Transverse colon (tissue), 4 donors: Measurements from ENCODE around the gene UBALD1. TPM values are rescaled to one million over a fixed set of nuclear protein-coding genes. Genes with fewer than 3 reads are reported as not detected.

Experiments used
- DNase-seq: peaks from one replicate; pipeline ENCODE4 v3.0.0-alpha.2; 2019
- H3K27ac ChIP-seq, 4 donors: fragments of 200-600 bp; sonication (generic); 2 replicates each; pipeline ENCODE4 v1.5.1; 2016 to 2018; ENCODE audit warnings: inconsistent platforms in 4 of 4
- H3K27me3 ChIP-seq: fragments of 200-600 bp; sonication (generic); 2 replicates; pipeline ENCODE4 v1.5.1; 2017; ENCODE audit warnings: inconsistent platforms
- H3K36me3 ChIP-seq, 4 donors: fragments of 200-600 bp; sonication (generic); 2 replicates each; pipeline ENCODE4 v1.5.1; 2017 to 2019; ENCODE audit warnings: inconsistent platforms in 4 of 4
- H3K4me1 ChIP-seq, 4 donors: fragments of 200-600 bp; sonication (generic); 2 replicates each; pipeline ENCODE4 v1.5.1; 2017 to 2020; ENCODE audit warnings: inconsistent platforms in 4 of 4
- H3K4me3 ChIP-seq, 4 donors: fragments of 200-600 bp; sonication (generic); 1 replicate in 1 of 4; 2 replicates in 3 of 4; pipeline versions ENCODE4 v1.5.1 to v1.6.1; 2017 to 2019; ENCODE audit warnings: inconsistent platforms in 4 of 4
- H3K9me3 ChIP-seq, 2 donors: fragments of 200-600 bp; sonication (generic); 2 replicates each; pipeline ENCODE4 v1.5.1; 2017 to 2019; ENCODE audit warnings: inconsistent platforms in 2 of 2
- CTCF ChIP-seq, 5 experiments: fragments of 200-600 bp in 3 of 5; fragments of 450-650 bp in 2 of 5; sonication (generic) in 3 of 5; IDR thresholded peaks; 1 replicate in 2 of 5; 2 replicates in 3 of 5; pipeline ENCODE4 v1.5.1; 2016 to 2017; ENCODE audit warnings: antibody characterized with exemption in 5 of 5, inconsistent platforms in 3 of 5, mild to moderate bottlenecking in 2 of 5, moderate library complexity in 1 of 5
- EP300 ChIP-seq: sonication (generic); formaldehyde crosslinking; IDR thresholded peaks from one replicate; pipeline ENCODE4 v1.6.1; 2017; ENCODE audit warnings: antibody characterized with exemption, low read depth
- POLR2A ChIP-seq: fragments of 450-650 bp; IDR thresholded peaks from one replicate; pipeline ENCODE4 v1.6.1; 2016; ENCODE audit warnings: antibody characterized with exemption, mild to moderate bottlenecking, moderate library complexity
- POLR2AphosphoS5 ChIP-seq, 3 donors: sonication (generic); formaldehyde crosslinking; IDR thresholded peaks; one replicate each; pipeline ENCODE4 v1.6.1; 2016; ENCODE audit warnings: antibody characterized with exemption in 3 of 3
- WGBS, 2 donors: methylation state at CpG; one replicate each; pipeline ENCODE4 v1.1.5; 2018; ENCODE audit warnings: low coverage in 1 of 2; 5-methylcytosine and 5-hydroxymethylcytosine counted together
- in situ Hi-C, 4 donors: fragments of 200-750 bp; cut with MboI; loops; one replicate each; pipeline versions ENCODE4 v1.15.0 to v1.15.1; 2017; ENCODE audit warnings: low sequenced_read_pairs in 3 of 4, low pct_ligation_motif_present in 1 of 4, low pct_unique_long_range_greater_than_20kb in 1 of 4
- intact Hi-C: fragments of 100-400 bp; cut with DNase I; formaldehyde crosslinking; loops from one replicate; pipeline ENCODE4 v1.15.1; 2023; ENCODE audit warnings: low total_unique reads
- total RNA-seq, 4 donors: library from RNA; depleted of rRNA; stranded (reverse); fragments of >200 nt; gene quantifications; one replicate each; pipeline ENCODE4 v1.1.0, GENCODE V29; 2016

UBALD1 gene
- total RNA-seq, 4 donors from 2014 or later, result 8.6 to 18.0 (median 10.5) TPM

DNA sequence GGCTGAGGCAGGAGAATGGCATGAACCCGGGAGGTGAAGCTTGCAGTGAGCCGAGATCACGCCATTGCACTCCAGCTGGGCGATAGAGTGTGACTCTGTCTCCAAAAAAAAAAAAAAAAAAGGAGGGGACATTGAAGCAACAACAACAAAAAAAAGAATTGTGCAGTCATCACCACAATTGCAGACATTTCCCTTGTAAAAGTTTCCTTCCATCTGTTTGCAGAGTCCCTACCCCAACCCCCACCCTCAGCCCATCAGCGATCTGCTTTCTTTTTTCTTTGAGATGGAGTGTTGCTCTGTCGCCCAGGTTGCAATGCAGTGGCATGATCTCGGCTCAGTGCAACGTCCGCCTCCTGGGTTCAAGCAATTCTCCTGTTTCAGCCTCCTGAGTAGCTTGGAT lies 13.6 kb upstream of the UBALD1 start:
- no peaks in the 10 kb centered on the region for H3K27me3 ChIP-seq
- TF ChIP-seq POLR2A (no peak), CTCF (IDR thresholded peaks at IDR 0.05) (no peak), POLR2AphosphoS5 (IDR thresholded peaks at IDR 0.05) (no peak), EP300 (no peak)
- in situ Hi-C loops (no loop called here), intact Hi-C loops (no loop called here)
- no peak overlapping the region for H3K4me3 ChIP-seq
- H3K27ac ChIP-seq, result no peak overlapping the region
- no peaks in the 10 kb centered on the region for H3K9me3 ChIP-seq
- H3K4me1 ChIP-seq, result peaks cover 11 to 23% (median 14%) of the 10 kb centered on the region in 4 donors
- DNase-seq, result no peak
- WGBS, 2 donors, result 93% methylated on average over 3 to 9 of the region's 9 CpGs
- no peaks in the 10 kb centered on the region for H3K36me3 ChIP-seq

GRCh38 chr16:4626396-4626795 lies 11.7 kb upstream of the UBALD1 start:
- H3K27ac ChIP-seq, result peak overlapping the region in 2 of 4 donors; percentile 95 to 97
- 40 to 54% methylated on average over 2 to 6 of the region's 6 CpGs for WGBS, 2 donors
- H3K4me3 ChIP-seq, result peak overlapping the region in 2 of 4 donors; percentile 92 to 94
- intact Hi-C loops (no loop called here), in situ Hi-C loops (no loop called here)
- DNase-seq, result no peak
- TF ChIP-seq POLR2A (no peak), POLR2AphosphoS5 (IDR thresholded peaks at IDR 0.05) (no peak), CTCF (IDR thresholded peaks at IDR 0.05) (no peak), EP300 (no peak)
- no peaks in the 10 kb centered on the region for H3K27me3 ChIP-seq
- H3K4me1 ChIP-seq, result peaks cover 11 to 23% (median 14%) of the 10 kb centered on the region in 4 donors
- no peaks in the 10 kb centered on the region for H3K9me3 ChIP-seq
- H3K36me3 ChIP-seq, result no peaks in the 10 kb centered on the region

GRCh38 chr16:4625560-4626159 lies 11.0 kb upstream of the UBALD1 start:
- Histone ChIP-seq H3K4me1 (peaks cover 11 to 23% (median 14%) of the 10 kb centered on the region in 4 donors), H3K36me3 (no peaks in the 10 kb centered on the region), H3K27me3 (no peaks in the 10 kb centered on the region), H3K27ac (peak overlapping the region; percentile 94 to 97 (median 96)), H3K9me3 (no peaks in the 10 kb centered on the region), H3K4me3 (peak overlapping the region; percentile 92 to 95 (median 94))
- WGBS, 2 donors, result 8% methylated on average over 11 of the region's 11 CpGs; no CpG with 5 or more reads in 1 of the 2 donors
- TF ChIP-seq POLR2A (no peak), CTCF (IDR thresholded peaks at IDR 0.05) (no peak), POLR2AphosphoS5 (IDR thresholded peaks at IDR 0.05) (no peak), EP300 (no peak)
- no peak for DNase-seq
- in situ Hi-C loops (no loop called here), intact Hi-C loops (no loop called here)

GRCh38 chr16:4624827-4625559 lies 10.3 kb upstream of the UBALD1 start:
- in situ Hi-C loops, result no loop called here
- WGBS, 2 donors, result 1% methylated on average over 38 of the region's 80 CpGs; no CpG with 5 or more reads in 1 of the 2 donors

More at GRCh38 chr16:4624827-4625559, 10.3 kb upstream of the UBALD1 start:
- Histone ChIP-seq H3K36me3 (no peaks in the 10 kb centered on the region), H3K9me3 (no peaks in the 10 kb centered on the region), H3K4me1 (peaks cover 11 to 23% (median 14%) of the 10 kb centered on the region in 4 donors), H3K27me3 (no peaks in the 10 kb centered on the region), H3K4me3 (peak overlapping the region; percentile 92 to 95 (median 94)), H3K27ac (peak overlapping the region; percentile 94 to 97 (median 96))
- intact Hi-C loops, result no loop called here
- peak; percentile 77 for DNase-seq
- TF ChIP-seq POLR2A, result peak; percentile 82
- no peak for TF ChIP-seq CTCF (IDR thresholded peaks at IDR 0.05)
- TF ChIP-seq EP300, result no peak
- TF ChIP-seq POLR2AphosphoS5 (IDR thresholded peaks at IDR 0.05), result peak; percentile 54 to 86 (median 84)
